SJCRH30 (cell line): ENCODE results near the gene IL6R. TPM values are rescaled to one million over a fixed set of nuclear protein-coding genes. Genes with fewer than 3 reads are reported as not detected.

Experiments used
- DNase-seq, 2 experiments: peaks; one replicate each; pipeline ENCODE4 v3.0.0-alpha.2; 2015 to 2020
- H3K27ac ChIP-seq: fragments of 250-450 bp; sonication (Bioruptor Pico); 2 replicates; pipeline ENCODE4 v1.5.1; 2020; ENCODE audit warnings: mild to moderate bottlenecking, moderate library complexity
- H3K27me3 ChIP-seq: fragments of 250-450 bp; sonication (Bioruptor Pico); 2 replicates; pipeline ENCODE4 v1.5.1; 2020; ENCODE audit warnings: mild to moderate bottlenecking, moderate library complexity
- H3K36me3 ChIP-seq: fragments of 250-450 bp; sonication (Bioruptor Pico); 2 replicates; pipeline ENCODE4 v1.5.1; 2020; ENCODE audit warnings: mild to moderate bottlenecking, moderate library complexity
- H3K4me1 ChIP-seq: fragments of 250-450 bp; sonication (Bioruptor Pico); 2 replicates; pipeline ENCODE4 v1.5.1; 2020; ENCODE audit warnings: mild to moderate bottlenecking, moderate library complexity
- H3K4me3 ChIP-seq: fragments of 250-450 bp; sonication (Bioruptor Pico); 2 replicates; pipeline ENCODE4 v1.5.1; 2020; ENCODE audit warnings: mild to moderate bottlenecking, moderate library complexity
- H3K9me3 ChIP-seq: fragments of 250-450 bp; sonication (Bioruptor Pico); replicated peaks from 2 replicates; pipeline ENCODE4 v1.5.1; 2020; ENCODE audit warnings: mild to moderate bottlenecking, moderate library complexity
- total RNA-seq: library from RNA; depleted of rRNA; stranded (reverse); fragments of >200 nt; shearing (Covaris generic); gene quantifications from 2 replicates; pipeline ENCODE4 v1.2.3, GENCODE V29; 2014

The IL6R gene
- total RNA-seq, 1 experiment from 2014 or later, result 0.53 TPM

- no peak overlapping the region for H3K4me3 ChIP-seq
- peaks cover 7% of the 10 kb centered on the region for H3K27me3 ChIP-seq
- no peaks in the 10 kb centered on the region for H3K9me3 ChIP-seq
- peaks cover 16% of the 10 kb centered on the region for H3K4me1 ChIP-seq
- H3K36me3 ChIP-seq, result no peaks in the 10 kb centered on the region
- no peak for DNase-seq
- H3K27ac ChIP-seq, result no peak overlapping the region
Measured at GRCh38 chr1:154402409-154402921, 2.7 kb upstream of the IL6R start.

- Histone ChIP-seq H3K36me3 (no peaks in the 10 kb centered on the region), H3K4me1 (peaks cover 16% of the 10 kb centered on the region), H3K9me3 (no peaks in the 10 kb centered on the region), H3K4me3 (no peak overlapping the region), H3K27me3 (peaks cover 11% of the 10 kb centered on the region), H3K27ac (no peak overlapping the region)
- no peak for DNase-seq
Measured at GRCh38 chr1:154403261-154403943, 1.7 kb upstream of the IL6R start.

GRCh38 chr1:154403983-154404382, 1.2 kb upstream of the IL6R start:
- H3K27me3 ChIP-seq, result peaks cover 11% of the 10 kb centered on the region

GRCh38 chr1:154404511-154404931, 622 bp upstream of the IL6R start:
- Histone ChIP-seq H3K4me1 (peaks cover 16% of the 10 kb centered on the region), H3K27ac (no peak overlapping the region), H3K36me3 (no peaks in the 10 kb centered on the region), H3K9me3 (no peaks in the 10 kb centered on the region), H3K27me3 (peaks cover 11% of the 10 kb centered on the region), H3K4me3 (no peak overlapping the region)
- DNase-seq, result no peak

More at GRCh38 chr1:154403983-154404382, 1.2 kb upstream of the IL6R start:
- H3K36me3 ChIP-seq, result no peaks in the 10 kb centered on the region
- no peak overlapping the region for H3K27ac ChIP-seq
- H3K9me3 ChIP-seq, result no peaks in the 10 kb centered on the region
- no peak overlapping the region for H3K4me3 ChIP-seq
- peaks cover 16% of the 10 kb centered on the region for H3K4me1 ChIP-seq
- no peak for DNase-seq

- Histone ChIP-seq H3K27ac (no peak overlapping the region), H3K4me3 (peak overlapping the region; percentile 40), H3K36me3 (no peaks in the 10 kb centered on the region), H3K9me3 (no peaks in the 10 kb centered on the region), H3K27me3 (peaks cover 11% of the 10 kb centered on the region; the same call in 1 of the 2 replicates), H3K4me1 (peaks cover 16% of the 10 kb centered on the region)
- peak; percentile 34 to 44 for DNase-seq
Measured at GRCh38 chr1:154405747-154406571, 816 bp downstream of the IL6R start.

GRCh38 chr1:154406572-154406879, 1.4 kb downstream of the IL6R start:
- peak in 1 of 2 experiments; percentile 53 for DNase-seq
- Histone ChIP-seq H3K27me3 (peaks cover 11% of the 10 kb centered on the region; the same call in 1 of the 2 replicates), H3K9me3 (no peaks in the 10 kb centered on the region), H3K4me3 (no peak overlapping the region), H3K36me3 (no peaks in the 10 kb centered on the region), H3K27ac (no peak overlapping the region), H3K4me1 (peaks cover 16% of the 10 kb centered on the region)

GRCh38 chr1:154406886-154407197, 1.7 kb downstream of the IL6R start:
- no peak overlapping the region for H3K4me3 ChIP-seq
- H3K27me3 ChIP-seq, result peaks cover 11% of the 10 kb centered on the region; the same call in 1 of the 2 replicates
- H3K27ac ChIP-seq, result no peak overlapping the region
- peaks cover 16% of the 10 kb centered on the region for H3K4me1 ChIP-seq
- H3K9me3 ChIP-seq, result no peaks in the 10 kb centered on the region
- no peaks in the 10 kb centered on the region for H3K36me3 ChIP-seq
- DNase-seq, result no peak

- peak in 1 of 2 experiments; percentile 30 for DNase-seq
- H3K27ac ChIP-seq, result no peak overlapping the region
- no peaks in the 10 kb centered on the region for H3K9me3 ChIP-seq
- no peaks in the 10 kb centered on the region for H3K36me3 ChIP-seq
- no peak overlapping the region for H3K4me3 ChIP-seq
- H3K4me1 ChIP-seq, result peaks cover 16% of the 10 kb centered on the region
- H3K27me3 ChIP-seq, result peaks cover 11% of the 10 kb centered on the region; the same call in 1 of the 2 replicates
Measured at GRCh38 chr1:154407198-154408091, 2.3 kb downstream of the IL6R start.

- H3K27ac ChIP-seq, result no peak overlapping the region
- H3K9me3 ChIP-seq, result no peaks in the 10 kb centered on the region
- H3K27me3 ChIP-seq, result peaks cover 11% of the 10 kb centered on the region; the same call in 1 of the 2 replicates
- no peak for DNase-seq
- H3K4me3 ChIP-seq, result no peak overlapping the region
- no peaks in the 10 kb centered on the region for H3K36me3 ChIP-seq
- peaks cover 16% of the 10 kb centered on the region for H3K4me1 ChIP-seq
Measured at GRCh38 chr1:154408174-154408777, 3.1 kb downstream of the IL6R start.

GRCh38 chr1:154410185-154410827, 5.2 kb downstream of the IL6R start:
- Histone ChIP-seq H3K27ac (no peak overlapping the region), H3K36me3 (no peaks in the 10 kb centered on the region), H3K9me3 (no peaks in the 10 kb centered on the region), H3K4me1 (peaks cover 16% of the 10 kb centered on the region), H3K27me3 (peaks cover 4% of the 10 kb centered on the region; the same call in 1 of the 2 replicates), H3K4me3 (no peak overlapping the region)
- no peak for DNase-seq

- Histone ChIP-seq H3K27ac (no peak overlapping the region), H3K27me3 (peaks cover 4% of the 10 kb centered on the region; the same call in 1 of the 2 replicates), H3K36me3 (no peaks in the 10 kb centered on the region), H3K9me3 (no peaks in the 10 kb centered on the region), H3K4me1 (peaks cover 10% of the 10 kb centered on the region), H3K4me3 (no peak overlapping the region)
- no peak for DNase-seq
Measured at GRCh38 chr1:154411525-154411924, 6.4 kb downstream of the IL6R start.

GRCh38 chr1:154413177-154413783, 8.1 kb downstream of the IL6R start:
- no peak overlapping the region for H3K4me3 ChIP-seq
- no peaks in the 10 kb centered on the region for H3K9me3 ChIP-seq
- H3K36me3 ChIP-seq, result no peaks in the 10 kb centered on the region
- no peaks in the 10 kb centered on the region for H3K27me3 ChIP-seq
- H3K4me1 ChIP-seq, result peaks cover 4% of the 10 kb centered on the region
- no peak for DNase-seq
- H3K27ac ChIP-seq, result no peak overlapping the region

GRCh38 chr1:154414606-154415005, 9.5 kb downstream of the IL6R start:
- Histone ChIP-seq H3K4me1 (peaks cover 17% of the 10 kb centered on the region), H3K9me3 (no peaks in the 10 kb centered on the region), H3K27ac (no peak overlapping the region), H3K4me3 (no peak overlapping the region), H3K36me3 (no peaks in the 10 kb centered on the region), H3K27me3 (no peaks in the 10 kb centered on the region)
- DNase-seq, result no peak
